Measurements from ENCODE around the gene NEURL1.

Gene NEURL1, protein sequence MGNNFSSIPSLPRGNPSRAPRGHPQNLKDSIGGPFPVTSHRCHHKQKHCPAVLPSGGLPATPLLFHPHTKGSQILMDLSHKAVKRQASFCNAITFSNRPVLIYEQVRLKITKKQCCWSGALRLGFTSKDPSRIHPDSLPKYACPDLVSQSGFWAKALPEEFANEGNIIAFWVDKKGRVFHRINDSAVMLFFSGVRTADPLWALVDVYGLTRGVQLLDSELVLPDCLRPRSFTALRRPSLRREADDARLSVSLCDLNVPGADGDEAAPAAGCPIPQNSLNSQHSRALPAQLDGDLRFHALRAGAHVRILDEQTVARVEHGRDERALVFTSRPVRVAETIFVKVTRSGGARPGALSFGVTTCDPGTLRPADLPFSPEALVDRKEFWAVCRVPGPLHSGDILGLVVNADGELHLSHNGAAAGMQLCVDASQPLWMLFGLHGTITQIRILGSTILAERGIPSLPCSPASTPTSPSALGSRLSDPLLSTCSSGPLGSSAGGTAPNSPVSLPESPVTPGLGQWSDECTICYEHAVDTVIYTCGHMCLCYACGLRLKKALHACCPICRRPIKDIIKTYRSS

DNA sequence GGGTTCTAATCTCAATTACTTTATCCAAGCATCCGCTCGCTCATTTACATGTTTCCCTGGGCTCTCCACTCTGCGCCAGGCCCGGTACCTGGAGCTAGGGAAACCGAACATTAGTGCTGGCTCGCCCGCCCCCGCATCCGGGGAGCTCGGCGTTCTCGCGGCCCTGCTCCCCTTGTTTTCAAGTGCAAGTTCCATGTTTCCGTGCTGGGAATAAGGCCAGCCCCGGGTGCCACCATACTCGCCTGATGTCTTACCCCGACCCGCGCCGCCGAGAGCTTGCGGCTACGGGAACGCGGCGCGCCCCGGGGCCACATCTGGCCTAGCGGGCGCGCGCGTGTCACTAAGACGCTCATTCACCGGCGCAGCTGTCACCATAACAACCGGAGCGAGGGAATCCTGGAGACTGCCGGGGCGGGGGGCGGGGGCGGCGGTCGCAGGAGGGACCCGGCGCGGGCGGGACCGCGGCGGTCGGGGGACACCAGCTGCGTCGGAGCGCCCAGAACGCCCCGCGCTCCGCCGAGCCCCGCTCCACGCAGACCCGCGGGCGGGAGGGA, at the start of gene NEURL1:
Gene NEURL1, plus strand, starts transcription at position 344 of the 554 bp plus-strand sequence. CDS start 683 bp downstream, outside the sequence.
- no peak for DNase-seq

DNA sequence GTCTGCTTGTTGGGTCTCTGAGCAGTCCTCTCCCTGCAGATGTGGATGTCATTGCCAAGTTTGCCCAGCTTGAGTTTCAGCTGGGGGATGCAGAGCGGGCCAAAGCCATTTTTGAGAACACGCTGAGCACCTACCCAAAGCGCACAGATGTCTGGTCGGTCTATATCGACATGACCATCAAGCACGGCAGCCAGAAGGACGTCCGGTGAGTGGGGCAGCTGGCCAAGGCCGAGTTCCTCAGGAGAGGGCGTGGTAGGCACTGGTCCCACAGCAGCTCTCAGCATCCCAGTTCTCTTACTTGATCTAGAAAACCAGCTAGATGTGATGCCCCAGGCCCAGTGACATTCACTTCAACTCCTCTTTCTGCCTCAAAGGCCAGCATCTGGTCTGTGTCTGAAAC, 49.0 kb upstream of the NEURL1 start:
- DNase-seq = no peak

DNA sequence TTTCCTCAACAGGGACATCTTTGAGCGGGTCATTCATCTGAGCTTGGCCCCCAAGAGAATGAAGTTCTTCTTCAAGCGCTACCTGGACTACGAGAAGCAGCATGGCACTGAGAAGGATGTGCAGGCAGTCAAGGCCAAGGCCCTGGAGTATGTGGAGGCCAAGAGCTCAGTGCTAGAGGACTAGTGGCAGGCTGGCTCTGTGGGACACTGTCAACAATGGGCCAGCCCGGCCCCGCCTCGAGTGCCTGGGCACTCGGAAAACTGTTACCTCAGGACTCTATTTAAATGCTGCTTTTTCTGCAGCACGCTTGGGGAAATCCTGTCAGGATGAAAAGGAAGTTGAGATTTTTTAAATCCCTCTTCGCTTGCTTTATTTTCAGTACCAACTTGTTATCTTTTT, 48.1 kb upstream of the NEURL1 start:
- DNase-seq = no peak

DNA sequence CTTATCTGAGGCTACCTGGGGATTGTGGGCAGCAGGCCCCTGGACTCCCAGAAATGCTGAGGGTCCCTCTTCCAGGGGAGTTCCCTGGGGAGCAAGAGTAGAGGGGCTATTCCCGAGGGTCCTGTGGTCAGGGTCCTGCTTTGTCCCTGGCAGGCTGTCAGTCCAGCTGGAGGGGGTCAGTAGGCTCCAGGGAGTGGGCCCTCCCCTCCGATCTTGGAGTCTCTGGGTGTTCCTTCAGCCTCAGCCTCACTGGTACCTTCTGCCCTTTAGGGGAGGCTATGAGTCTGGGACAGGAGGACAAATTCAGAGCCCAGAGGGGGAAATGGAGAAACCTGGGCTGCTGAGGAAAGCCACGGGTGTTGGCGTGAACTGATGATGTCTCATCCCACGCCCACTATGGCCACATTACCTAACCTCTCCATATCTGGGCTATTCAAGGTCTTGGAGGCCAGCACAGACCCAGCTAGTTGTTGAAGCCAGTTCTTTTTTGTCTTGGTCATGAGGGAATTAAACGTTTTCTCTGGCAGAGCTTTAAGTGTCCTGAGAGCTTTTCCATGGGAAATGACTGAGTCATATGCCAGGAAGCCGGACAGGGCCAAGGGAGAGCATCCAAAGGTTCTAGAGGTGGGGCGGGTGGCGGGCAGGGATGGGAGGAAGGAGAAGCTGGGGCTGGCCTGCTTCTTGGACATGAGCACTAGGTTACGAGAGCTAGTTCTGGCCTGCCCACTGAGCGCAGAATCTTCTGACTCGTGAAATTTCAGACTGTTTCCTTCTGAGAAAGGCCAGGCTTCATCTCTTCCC, 47.5 kb upstream of the NEURL1 start:
- no peak for DNase-seq

DNA sequence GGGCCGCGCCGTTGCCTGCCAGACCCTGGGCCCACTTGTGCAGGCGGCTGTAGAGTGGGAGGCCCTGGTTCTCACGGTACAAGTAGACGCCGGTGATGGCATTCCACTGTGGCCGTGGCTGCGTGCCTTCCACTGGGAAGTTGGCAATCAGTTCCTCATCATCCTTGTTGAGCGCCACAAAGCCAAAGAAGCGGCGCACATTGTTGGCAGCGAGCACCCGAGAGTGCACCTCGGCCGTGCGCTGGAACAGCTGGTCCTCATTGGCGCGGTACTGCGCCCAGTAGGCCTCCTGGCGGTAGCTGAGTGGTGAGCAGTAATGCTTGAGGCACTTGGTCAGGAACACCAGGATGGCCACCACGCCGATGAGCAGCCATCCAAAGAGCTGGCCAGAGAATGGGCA, 46.3 kb upstream of the NEURL1 start:
- DNase-seq = no peak

DNA sequence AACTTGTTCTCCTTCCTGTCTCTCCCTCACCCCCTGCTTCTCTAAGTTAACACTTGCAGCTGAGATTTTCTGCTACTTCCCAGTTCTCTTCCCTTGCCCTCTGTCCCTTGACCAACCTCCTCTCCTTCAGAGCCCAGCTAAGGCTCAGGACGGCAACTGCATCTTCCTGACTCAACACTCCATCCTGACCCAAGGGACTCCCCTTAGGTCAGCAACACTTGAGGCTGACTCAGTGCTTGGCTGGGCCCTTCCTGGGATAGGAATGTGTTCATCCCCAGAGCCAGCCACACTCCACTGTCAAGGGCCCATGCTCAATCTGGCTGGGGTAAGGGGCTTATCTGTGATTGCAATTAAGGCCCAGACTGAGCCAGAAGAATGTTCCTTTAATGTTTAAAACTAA, 44.8 kb upstream of the NEURL1 start:
- no peak for DNase-seq

DNA sequence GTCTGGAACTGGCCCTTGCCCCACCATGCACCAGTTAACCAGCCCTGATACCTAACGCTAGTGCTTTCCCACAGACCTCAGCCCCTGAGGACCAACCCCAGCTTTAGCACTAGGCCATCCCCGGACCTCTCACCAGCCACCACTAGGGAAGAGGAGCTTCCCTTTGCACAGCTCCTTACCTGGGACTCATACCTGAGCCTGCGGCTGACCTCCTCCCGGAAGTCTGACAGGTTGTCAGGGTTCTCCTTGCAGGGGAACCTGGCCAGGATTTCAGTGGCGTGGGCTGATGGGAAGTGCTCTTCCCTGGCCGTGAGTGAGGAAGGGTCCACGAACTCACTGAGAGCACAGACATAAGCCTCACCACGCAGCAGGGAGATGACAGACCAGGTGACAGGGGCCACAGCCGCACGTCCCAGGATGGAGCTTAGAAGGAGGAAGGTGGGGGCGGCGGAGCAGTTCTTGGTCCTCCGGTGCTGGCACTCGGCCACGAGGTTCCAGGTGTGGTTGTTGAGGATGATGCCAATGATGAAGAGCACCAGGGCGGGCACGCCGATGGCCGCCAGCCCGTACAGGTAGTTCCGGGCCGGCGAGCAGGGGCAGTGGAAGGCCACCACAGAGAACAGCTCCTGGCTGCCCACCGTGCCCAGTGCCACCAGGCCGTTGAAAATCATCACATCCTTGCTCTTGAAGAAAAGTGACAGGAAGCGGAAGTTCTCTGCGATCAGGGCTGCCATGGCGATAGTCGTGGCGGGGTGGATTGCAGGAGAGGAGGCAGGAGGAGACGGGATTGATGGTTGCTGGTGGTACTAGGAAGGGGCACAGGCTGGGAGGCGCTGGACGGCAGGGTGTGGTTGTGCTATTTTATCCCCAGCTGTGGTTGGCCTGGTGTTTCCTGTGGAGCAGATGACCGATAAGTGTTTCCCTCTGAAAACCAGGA, 44.0 kb upstream of the NEURL1 start:
- DNase-seq = peak; percentile 30

DNA sequence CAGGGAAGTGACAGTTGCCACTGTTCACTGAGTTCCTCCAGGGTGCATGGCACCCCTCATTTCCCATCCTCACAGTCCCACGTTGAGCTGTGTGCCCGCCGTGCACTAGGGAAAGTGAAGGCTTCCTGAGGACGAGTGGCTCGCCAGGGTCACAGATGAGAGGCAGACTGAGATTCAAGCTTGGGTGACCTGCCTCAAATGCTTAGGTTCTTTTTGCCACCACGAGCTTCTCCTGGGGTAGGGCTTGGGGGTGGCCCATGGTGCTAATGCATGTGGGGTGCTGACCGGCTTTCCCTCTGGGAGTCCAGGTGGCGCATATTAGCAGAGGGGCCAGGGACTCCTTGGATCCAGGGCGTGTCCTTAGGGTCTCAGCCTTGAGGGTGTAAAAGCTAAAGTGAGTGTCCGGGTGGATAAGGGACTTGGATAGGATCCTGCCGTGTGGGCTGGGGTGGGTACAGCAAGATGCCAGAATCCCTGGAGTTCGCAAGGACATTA, 43.3 kb upstream of the NEURL1 start:
- no peak for DNase-seq

DNA sequence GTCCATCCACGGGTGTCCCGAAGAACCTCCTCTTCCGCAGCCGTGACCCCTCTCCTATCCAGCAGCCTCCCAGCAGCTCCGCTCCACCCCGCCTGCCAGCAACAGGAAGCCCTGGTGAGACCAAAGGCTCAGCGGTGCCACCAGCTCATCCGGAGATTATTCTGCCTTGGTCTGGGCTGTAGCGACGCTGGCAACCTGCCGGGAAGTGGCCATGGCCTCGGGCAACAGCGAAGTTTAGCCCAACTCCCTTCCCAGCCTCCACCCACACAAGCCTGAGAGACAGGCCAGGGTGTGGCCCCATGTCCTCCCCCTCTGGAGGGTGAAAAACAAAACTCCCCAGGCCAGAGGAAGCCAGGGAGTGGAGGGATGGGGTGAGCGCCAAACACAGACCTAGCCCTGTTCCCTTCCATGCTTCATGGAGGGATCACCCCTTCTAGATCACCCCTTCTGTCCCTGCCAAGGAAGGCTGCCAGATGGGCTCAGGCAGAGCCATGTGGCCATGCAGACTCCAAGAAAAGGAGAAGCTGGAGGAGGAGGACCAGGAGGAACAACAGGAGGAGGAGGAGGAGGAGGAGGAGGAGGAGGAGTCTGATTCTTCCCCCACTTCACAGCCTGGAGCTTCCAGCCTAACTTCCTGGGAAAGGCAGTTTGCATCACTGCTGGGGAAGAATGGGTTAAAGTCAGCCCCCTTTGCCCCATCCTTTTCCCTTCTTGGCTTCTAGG, 42.3 kb upstream of the NEURL1 start:
- DNase-seq = peak; percentile 54

DNA sequence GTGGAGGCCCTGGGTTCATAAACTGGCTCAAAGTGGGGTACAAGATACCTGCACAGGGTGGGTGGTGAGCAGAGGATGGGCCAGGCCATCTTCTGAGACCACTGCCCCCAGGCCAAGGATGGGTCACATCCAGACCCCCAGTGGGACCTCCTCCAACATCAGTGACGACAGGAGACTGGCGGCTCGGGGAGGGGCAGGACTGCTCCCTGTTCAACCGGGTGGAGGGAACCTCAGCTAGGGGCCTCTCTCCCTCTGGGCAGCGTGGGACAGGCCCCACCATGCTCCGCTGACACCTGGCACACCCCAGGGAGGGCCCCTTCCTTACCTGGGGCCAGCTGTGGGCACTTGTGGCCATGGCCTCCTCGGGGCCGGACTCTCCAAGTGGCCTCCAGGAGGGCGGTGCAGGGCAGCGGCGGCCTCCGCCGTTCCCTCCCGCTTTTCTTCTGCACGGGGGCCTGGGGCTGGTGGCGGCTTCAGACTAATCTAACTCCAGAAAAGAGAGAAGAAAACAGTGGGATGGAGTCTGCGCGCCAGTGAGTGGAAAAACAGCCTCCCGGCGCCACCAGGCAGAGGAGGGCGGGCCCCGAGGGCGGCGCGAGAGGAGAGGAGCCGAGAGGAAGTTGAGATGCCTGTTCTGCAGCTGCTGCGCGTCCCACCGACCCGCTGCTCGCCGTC, 41.5 kb upstream of the NEURL1 start, which contains the start of gene CALHM2:
Gene CALHM2, minus strand, starts transcription at position 540 of the 675 bp plus-strand sequence. CDS start 2,429 bp downstream, outside the sequence.
- DNase-seq = peak; percentile 38

DNA sequence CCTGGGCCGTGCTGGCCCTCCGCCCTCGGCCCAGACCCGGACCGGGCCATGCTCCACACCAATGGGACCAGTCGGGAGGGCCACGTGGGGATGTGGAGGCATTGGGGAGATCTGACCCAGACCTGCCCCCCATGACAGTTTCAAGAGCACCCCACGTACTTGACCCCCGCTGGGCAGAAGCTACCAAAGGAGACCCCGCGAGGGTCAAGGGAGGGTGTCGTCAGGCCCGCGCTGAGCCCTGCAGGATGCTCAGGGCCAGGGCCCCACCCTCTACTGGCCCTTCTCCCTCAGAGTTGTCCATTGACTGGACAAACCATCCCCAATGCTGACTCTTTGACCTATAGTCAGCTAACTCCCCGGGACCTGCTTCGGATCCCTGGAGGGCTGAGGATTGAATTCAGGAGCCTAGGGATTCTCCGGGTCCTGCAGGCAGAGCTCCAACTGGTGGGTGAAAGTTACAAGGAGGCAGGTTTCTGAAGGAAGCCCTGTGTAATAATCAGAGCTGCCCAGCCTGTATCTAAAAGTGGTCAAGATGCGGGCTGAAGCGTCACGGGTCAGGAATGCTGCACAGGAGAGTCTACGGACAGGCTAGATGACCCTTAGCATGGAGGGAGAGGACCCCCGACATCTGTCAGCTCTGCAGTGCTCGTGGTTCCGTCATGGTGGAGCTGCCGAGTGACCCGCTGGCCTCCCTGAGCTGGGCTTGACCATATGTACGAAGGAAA, 40.8 kb upstream of the NEURL1 start:
- no peak for DNase-seq

DNA sequence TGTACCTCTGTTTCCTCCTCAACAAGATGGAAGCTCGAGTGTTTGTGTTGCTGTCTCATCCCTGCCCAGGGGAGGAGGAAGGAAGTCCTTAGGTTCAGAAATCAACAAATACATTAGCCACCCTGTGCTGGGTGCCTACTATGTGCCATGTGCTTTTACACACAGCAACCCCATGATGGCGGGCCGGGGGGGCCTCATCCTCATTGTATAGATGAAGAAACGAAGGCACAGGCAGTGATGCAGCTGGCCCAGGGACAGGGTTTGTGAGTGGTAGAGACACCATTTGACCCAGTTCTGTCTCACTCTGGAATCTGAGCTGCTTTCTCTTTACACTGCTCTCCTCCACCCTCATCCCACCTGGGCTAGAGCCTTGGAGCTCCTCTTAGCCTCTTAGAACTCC, 39.5 kb upstream of the NEURL1 start:
- no peak for DNase-seq

DNA sequence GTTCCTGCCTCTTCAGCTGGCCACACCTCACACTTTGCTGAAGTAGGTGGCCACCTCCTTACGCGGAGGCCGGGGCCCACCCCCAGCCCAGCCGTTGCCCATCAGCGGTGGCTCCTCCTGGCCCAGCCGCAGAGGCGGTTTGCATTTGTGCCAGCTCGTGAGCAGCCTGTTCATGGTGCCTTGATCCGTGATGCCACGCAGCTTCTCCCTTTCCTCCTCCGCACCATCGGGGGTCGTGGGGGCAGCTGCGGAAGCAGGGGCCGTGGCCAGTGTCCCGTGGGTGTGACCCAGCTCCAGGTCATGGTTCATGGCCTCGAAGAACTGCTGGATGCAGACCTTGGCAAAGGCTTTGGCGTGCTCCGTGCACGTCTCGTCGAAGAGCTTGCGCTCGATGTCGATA, 38.3 kb upstream of the NEURL1 start:
- DNase-seq = no peak

DNA sequence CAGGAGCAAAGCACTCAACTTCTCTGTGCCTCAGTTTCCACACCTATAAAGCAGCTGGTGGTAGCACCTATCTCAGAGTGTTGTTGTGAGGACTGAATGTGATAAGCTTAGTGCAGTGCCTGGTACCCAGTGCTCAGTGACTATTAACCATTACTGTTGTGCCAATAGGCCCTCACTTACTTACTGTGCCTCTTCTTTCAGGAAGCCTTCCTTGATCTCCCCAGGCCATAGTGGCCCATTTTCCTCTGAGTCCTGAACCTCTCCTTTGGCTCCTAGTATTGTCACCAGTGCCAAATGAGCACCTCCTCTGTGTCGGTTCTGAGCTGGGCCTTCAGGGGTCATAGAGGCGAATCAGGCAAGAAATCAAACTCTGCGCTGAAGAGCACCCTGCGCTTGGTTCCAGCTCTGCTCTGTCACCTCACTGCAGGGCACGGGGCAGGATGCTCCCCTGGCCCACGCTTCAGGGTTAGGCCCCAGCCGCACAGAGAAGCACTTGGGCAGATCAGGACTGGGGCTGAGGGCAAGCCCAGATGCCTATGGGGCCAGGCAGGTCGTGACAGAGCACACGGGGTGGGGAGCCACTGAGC, 37.3 kb upstream of the NEURL1 start:
- DNase-seq = no peak

DNA sequence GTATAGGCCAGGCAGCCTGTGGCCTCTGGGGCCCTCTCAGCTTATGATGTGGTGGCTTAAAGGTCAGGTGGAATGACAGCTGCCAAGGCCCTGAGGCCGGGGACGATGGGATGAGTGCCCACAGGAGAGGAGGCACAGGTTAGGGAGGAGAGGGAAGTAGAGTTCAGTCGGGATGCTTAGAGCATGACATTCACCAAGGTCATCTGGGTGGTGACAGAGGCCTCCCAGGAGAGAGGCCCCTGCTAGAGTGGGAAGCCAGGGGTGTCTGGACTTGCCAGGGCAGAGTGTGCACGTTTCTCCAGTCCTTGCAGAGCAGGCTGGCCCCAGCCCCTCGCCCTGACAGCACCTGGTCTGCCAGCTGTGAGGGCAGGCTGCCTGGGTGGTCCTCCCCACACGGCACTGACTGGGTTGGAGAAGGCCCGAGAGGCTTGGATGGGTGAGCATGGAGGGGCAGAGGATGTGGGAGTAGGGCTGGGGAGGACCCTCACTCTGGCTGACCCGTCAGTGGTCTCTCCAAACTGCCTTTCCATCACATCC, 36.3 kb upstream of the NEURL1 start:
- DNase-seq = no peak

DNA sequence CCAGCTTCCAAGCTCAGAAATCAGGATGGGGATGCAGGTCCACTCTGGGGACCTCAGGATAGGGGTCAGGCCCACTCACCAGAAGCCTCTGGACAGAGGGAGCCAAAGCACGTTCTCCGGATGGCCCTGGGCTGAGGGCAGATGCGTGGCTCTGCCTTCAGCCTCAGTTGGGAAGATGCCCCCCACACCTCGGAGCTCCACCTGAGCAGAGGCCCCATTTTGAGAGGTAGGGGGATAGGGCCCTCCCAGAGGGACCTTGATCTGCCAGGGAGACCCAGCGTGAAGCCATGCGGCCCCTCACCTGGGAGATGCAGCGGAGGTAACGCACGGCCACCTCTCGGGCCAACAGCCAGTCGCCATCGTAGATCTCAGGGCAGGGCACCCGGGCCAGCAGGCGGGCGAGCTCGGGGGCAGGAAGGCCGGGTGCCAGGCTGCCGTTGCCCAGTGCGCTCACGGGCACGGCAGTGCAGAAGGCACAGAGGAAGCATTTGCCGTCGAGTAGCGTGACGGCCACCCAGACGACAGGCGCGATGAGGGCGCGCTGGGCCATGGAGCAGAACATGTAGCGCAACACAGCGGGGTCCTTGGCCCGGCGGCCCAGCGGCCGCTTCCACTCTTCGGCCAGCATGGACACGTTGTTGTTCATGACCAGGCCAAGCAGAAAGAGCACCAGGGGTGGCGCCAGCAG, 35.5 kb upstream of the NEURL1 start:
- DNase-seq = no peak

DNA sequence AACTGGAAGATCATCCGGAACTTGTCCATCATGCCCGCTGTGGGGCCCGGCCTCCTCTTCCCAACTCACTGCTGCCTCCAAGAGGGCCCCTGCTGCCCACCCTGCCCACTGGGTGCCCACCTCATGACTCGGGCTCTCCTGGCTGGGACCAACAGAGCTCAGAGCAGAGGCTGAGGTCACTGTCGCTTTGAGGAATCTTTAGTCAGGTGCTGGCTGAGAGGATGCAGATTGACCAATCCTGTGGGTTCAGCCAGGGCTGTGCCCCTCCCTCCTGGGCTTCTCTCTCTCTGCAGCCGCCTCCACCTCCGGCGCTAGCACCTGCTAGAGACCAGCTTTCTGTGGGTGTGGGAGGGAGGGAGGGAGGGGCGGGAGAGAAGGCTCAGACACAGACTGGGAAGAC, 34.8 kb upstream of the NEURL1 start, which contains the start of gene CALHM1:
Gene CALHM1, minus strand, starts transcription at position 181 of the 400 bp plus-strand sequence. Its CDS starts 149 bp downstream, at position 32.
- DNase-seq = no peak

DNA sequence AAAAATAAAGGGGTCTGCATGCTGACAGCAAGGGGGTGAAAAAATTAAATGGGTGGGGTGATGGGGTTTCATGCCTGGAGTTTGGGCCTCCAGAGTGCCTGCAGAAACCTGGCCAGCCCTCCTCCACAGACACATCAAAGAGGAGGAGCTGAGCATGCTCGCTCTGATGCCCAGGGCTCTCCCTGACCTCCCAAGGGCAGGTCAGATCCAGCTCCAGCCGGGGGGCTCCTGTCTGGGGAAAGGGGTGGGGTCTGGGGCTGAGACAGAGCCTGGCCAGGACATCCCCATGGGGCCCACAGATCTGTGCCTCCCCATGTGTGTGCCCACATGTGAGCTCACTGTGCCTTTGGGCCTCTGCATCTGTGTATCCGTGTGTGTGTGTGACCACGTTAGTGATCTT, 33.9 kb upstream of the NEURL1 start:
- no peak for DNase-seq

DNA sequence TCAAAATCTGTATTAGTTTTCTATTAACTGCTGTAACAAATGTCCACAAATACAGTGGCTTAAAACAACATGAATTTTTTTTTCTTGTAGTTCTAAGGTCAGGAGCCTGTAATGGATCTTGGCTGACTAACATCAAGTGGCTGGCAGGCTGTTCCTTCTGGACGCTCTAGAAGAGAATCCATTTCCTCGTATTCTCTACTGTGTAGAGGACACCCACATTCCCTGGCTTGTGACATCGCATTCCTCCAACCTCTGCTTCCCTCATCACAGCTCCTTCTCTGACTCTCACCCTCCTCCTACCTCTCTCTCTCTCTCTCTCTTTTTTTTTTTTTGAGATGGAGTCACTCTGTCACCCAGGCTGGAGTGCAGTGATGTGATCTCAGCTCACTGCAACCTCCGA, 30.0 kb upstream of the NEURL1 start:
- no peak for DNase-seq
